Activated CD4-positive, alpha-beta T cell treated with anti-CD3 and anti-CD28 coated beads, Interleukin-2, amount 10 ng/mL, durations not matched to agents 24 days and 14 days (primary cell): ENCODE results near the gene BCL11A. TPM values are rescaled to one million over a fixed set of nuclear protein-coding genes. Genes with fewer than 3 reads are reported as not detected.

Experiments
- DNase-seq: peaks from one replicate; pipeline ENCODE4 v3.0.0; 2022
- H3K27ac Mint-ChIP-seq: one replicate; pipeline ENCODE4 v1.8.0; 2022; ENCODE audit warnings: mild to moderate bottlenecking, mixed read lengths
- H3K27me3 Mint-ChIP-seq: one replicate; pipeline ENCODE4 v1.8.0; 2022; ENCODE audit warnings: mixed read lengths
- H3K36me3 Mint-ChIP-seq: one replicate; pipeline ENCODE4 v1.8.0; 2022; ENCODE audit warnings: low read depth, mild to moderate bottlenecking, mixed read lengths
- H3K4me1 Mint-ChIP-seq: one replicate; pipeline ENCODE4 v1.8.0; 2021; ENCODE audit warnings: mixed read lengths
- H3K4me3 Mint-ChIP-seq: one replicate; pipeline ENCODE4 v1.8.0; 2022; ENCODE audit warnings: mild to moderate bottlenecking, moderate library complexity, mixed read lengths
- H3K9me3 Mint-ChIP-seq: one replicate; pipeline ENCODE4 v1.8.0; 2021; ENCODE audit warnings: mixed read lengths
- intact Hi-C: fragments of 100-400 bp; cut with micrococcal nuclease; formaldehyde crosslinking; loops from one replicate; pipeline ENCODE4 v1.15.1; 2023
- total RNA-seq: library from RNA; stranded (reverse); gene quantifications from 2 replicates; pipeline ENCODE4 v1.2.3, GENCODE V29; 2022

Gene BCL11A
- total RNA-seq, 1 donor from 2014 or later: not detected

DNA sequence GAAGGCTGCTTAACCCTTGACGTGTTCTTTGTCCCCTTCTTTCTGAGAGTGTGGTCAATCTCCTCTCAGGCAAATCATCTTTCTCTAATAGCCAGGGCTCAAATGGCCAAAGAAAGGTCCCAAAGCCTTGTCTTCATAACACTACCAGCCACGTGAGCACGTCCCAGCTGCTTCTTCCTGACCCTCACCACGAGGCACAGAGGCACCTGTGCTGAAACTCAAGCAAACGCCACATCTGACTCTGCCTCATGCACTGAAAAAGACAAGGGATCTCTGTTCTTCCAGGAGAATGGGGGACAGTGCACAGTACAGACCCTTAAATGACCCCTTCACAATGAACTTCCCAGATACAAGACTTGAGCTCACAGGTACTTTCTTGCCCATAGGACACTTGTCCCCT lies 31.8 kb downstream of the BCL11A start:
- DNase-seq: no peak
- Mint-ChIP-seq H3K36me3 (no peaks in the 10 kb centered on the region), H3K27me3 (peaks cover 18% of the 10 kb centered on the region), H3K9me3 (no peaks in the 10 kb centered on the region), H3K4me1 (peaks cover 2% of the 10 kb centered on the region), H3K4me3 (no peak overlapping the region), H3K27ac (no peak overlapping the region)
- intact Hi-C loops: no loop called here

DNA sequence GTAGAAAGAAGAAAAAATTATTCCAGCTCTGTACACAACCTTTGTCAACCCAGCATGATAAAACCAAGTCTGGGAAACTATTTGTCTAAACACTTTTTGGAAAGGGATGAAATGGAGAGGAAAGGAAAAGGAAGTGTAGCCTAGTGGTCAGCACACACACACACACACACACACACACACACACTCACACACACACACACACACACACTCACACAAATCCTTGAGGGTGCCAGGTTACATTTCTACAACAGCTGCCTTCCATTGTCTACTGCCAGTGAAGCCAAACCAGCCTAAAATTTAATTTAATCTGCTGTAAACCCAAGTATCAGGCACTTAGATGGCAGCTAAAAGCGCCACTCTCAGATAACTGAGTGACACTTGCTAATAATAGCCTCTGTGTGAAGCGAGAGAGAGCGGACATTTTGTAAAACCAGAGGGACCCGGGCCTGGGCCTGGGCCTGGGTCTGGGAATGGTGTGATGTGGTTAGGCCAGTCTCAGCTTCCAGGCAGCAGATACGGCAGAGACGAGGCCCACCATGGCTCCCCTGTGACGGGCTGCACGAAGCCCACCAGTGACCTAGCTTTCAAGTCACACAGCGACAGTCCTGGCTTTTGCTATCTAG lies 32.4 kb downstream of the BCL11A start:
- peaks cover 23% of the 10 kb centered on the region for H3K27me3 Mint-ChIP-seq

DNA sequence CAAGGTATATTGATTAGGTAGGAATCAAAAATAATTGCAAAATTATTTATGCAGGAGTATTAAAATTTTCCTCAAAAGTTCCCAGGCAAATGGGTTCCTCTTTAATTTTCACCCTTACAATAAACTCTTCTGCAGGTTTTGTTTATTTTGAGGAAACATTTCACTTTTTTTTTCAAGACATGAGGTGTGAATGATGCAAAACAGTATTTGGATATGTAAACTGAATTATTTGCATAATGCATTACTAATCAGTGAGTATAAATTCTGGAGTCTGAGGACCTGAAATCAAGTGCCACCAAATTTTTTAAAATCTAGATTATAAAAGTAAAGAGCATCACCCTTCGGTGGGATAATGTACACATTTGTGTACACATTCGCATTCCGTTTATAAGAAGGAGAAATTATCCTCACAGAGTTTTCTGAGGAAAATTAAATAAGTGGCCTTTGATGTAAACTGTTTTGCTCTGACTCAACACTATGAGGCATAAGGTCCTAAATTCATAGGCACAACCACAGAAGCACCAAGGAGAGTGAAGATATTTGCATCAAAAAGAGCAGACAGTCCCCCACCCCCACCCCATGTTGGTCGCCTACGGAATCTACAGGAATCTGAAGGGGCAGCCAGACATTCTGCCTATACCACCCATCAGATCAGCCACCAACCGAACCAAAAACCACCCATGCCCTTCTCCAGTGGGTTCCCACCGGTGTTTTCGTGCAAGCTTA lies 33.1 kb downstream of the BCL11A start:
- DNase-seq: no peak
- peaks cover 21% of the 10 kb centered on the region for H3K27me3 Mint-ChIP-seq

More for the DNA sequence above, 32.4 kb downstream of the BCL11A start:
- Mint-ChIP-seq H3K36me3 (no peaks in the 10 kb centered on the region), H3K27ac (no peak overlapping the region), H3K9me3 (no peaks in the 10 kb centered on the region), H3K4me1 (peaks cover 2% of the 10 kb centered on the region), H3K4me3 (no peak overlapping the region)
- intact Hi-C loops: no loop called here
- DNase-seq: no peak

DNA sequence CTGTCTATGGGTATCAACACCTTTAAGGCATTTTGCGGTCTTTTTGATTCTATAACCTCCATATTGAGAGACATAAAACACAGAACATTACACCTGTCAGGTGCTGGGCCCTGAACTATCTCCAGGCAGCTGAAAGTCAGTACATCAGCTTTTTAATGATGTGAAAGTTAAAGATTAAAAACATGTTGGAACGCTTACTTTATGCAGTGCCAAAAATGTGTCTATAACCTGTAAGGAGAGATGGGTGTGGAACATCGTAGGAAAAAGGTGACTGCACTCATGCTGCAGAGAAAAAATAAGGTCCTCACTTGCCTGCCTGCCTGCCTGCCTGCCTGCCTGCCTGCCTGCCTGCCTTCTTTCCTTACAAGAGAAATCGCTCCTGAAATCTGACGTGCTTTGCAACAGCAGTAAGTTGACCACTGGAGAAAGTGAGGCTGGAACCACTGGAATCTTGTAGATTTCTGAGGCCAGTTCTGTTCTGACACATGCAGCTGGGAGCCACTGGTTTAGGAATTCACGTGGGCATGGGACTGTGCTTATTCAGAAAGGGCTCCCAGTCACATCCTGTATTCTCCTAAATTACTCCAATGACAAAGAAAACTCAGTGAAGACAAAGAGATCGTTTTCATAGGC lies 34.1 kb downstream of the BCL11A start:
- no peak overlapping the region for H3K27ac Mint-ChIP-seq
- H3K27me3 Mint-ChIP-seq: peaks cover 23% of the 10 kb centered on the region

More for the DNA sequence above, 33.1 kb downstream of the BCL11A start:
- Mint-ChIP-seq H3K4me3 (no peak overlapping the region), H3K4me1 (peaks cover 5% of the 10 kb centered on the region), H3K36me3 (no peaks in the 10 kb centered on the region), H3K27ac (no peak overlapping the region), H3K9me3 (no peaks in the 10 kb centered on the region)
- intact Hi-C loops: no loop called here

DNA sequence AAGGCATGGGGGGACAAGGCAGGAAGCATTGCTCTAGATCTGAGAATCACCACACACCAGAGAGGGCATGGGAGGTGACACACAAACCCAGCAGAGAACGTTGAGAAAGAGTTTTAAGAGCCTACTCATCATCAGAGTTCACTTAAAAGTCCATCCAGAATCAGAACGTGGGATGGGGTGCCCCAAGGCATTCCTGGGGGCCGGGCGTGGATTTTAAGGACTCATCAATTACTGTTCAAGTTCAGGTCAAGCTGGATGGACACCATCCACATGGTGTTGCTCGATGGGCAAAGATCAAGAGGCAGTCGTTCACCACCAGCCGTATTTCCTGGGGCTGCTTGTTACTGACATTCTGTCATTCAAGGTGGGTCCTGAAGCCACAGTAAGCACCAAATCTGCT lies 34.9 kb downstream of the BCL11A start:
- Mint-ChIP-seq H3K4me1 (peaks cover 5% of the 10 kb centered on the region), H3K9me3 (no peaks in the 10 kb centered on the region), H3K27ac (no peak overlapping the region), H3K27me3 (peaks cover 25% of the 10 kb centered on the region), H3K36me3 (no peaks in the 10 kb centered on the region), H3K4me3 (no peak overlapping the region)
- DNase-seq: no peak
- intact Hi-C loops: no loop called here

More for the DNA sequence above, 34.1 kb downstream of the BCL11A start:
- H3K4me3 Mint-ChIP-seq: no peak overlapping the region
- intact Hi-C loops: no loop called here
- peaks cover 5% of the 10 kb centered on the region for H3K4me1 Mint-ChIP-seq
- no peak for DNase-seq
- no peaks in the 10 kb centered on the region for H3K9me3 Mint-ChIP-seq
- H3K36me3 Mint-ChIP-seq: no peaks in the 10 kb centered on the region

DNA sequence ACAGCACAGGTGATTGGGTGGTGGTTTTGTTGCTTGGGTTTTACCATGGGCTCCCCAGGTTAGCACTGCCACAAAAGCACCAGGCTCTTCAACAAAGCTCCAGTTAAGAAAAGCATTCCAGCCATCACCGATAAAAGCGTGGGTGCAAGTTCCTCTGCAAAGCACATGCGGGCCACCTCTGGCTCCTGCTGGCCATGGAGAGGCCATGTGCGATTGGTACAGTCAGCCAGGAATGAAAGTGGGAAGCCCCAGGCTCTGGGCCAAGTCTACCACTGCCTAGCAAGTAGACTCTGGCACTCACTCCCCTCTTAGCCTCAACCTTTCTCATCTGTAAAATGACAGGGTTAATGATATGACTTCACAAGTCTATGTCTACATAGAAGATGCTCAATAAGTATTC lies 36.0 kb downstream of the BCL11A start:
- intact Hi-C loops: no loop called here

DNA sequence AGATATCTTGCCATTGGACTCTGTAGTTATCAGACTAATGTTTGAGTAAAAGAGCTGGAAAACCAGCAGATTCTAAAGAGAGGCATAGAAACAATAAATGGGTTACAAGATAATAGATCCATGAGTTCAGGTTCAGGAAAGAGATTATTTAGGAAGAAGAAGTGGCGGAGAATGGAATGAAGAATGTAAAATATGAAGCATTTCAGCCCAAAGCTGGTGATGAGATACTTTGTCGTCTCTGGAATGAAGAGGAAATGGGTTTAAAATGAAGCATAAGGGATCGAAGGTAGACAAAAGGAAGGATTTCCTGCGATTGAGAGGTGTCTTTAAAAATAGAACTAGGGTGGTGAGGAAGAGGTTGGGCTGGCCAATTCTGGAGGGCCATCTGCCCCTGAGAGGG lies 36.6 kb downstream of the BCL11A start:
- DNase-seq: no peak
- intact Hi-C loops: no loop called here
- Mint-ChIP-seq H3K4me3 (no peak overlapping the region), H3K27me3 (peaks cover 24% of the 10 kb centered on the region), H3K9me3 (no peaks in the 10 kb centered on the region), H3K4me1 (peaks cover 5% of the 10 kb centered on the region), H3K36me3 (no peaks in the 10 kb centered on the region), H3K27ac (no peak overlapping the region)

More for the DNA sequence above, 36.0 kb downstream of the BCL11A start:
- H3K36me3 Mint-ChIP-seq: no peaks in the 10 kb centered on the region
- peaks cover 5% of the 10 kb centered on the region for H3K4me1 Mint-ChIP-seq
- no peak overlapping the region for H3K27ac Mint-ChIP-seq
- peaks cover 27% of the 10 kb centered on the region for H3K27me3 Mint-ChIP-seq
- DNase-seq: no peak
- H3K4me3 Mint-ChIP-seq: no peak overlapping the region
- H3K9me3 Mint-ChIP-seq: no peaks in the 10 kb centered on the region

DNA sequence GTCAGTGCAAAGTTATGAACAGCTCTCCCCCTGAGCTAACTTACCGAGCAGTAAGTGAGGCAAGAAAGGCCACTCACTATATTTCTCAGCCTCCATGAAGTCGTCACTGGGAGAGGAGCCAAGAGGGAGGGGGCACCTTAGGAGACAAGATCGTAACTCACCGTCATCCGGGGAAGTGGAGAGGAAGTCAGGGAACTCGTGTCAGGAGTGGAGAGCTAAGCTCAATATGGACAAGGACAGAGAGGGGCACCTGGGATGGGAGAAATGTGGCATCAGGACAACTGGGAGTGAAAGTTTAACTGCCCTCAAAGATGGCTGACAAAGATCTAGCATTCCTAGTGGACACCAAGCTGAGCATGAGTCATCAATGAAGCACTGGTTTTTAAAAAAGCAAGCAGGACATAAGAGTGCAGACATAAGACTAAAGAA lies 37.1 kb downstream of the BCL11A start:
- Mint-ChIP-seq H3K27ac (no peak overlapping the region), H3K27me3 (peaks cover 25% of the 10 kb centered on the region)

DNA sequence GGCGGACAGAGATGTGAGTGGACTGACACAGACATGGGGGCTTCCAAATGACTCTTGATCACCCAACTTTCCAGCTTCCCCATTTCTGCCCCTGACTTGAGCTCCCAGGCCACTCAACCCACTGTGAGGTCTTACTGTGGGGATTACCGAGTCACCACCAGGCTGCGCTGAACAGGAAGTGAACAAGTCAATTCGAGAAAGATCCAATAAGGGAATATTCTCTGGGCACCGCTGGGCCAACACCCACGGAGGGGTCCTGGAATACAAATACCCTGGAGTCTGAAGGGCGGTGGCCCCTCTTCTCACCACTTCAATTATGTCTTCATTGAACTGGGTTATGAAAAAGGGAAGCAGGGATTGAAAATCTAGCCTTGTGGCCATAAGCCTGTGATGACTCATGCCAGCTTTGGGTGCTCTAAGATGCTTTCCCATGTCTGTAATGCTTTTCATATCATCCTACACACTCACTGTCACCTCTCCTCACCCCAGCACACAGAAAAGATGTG lies 37.7 kb downstream of the BCL11A start:
- H3K27ac Mint-ChIP-seq: no peak overlapping the region
- H3K36me3 Mint-ChIP-seq: no peaks in the 10 kb centered on the region
- peaks cover 5% of the 10 kb centered on the region for H3K4me1 Mint-ChIP-seq
- peaks cover 27% of the 10 kb centered on the region for H3K27me3 Mint-ChIP-seq
- intact Hi-C loops: no loop called here
- no peaks in the 10 kb centered on the region for H3K9me3 Mint-ChIP-seq
- no peak overlapping the region for H3K4me3 Mint-ChIP-seq
- no peak for DNase-seq

More for the DNA sequence above, 37.1 kb downstream of the BCL11A start:
- Mint-ChIP-seq H3K9me3 (no peaks in the 10 kb centered on the region), H3K4me1 (peaks cover 5% of the 10 kb centered on the region), H3K4me3 (no peak overlapping the region), H3K36me3 (no peaks in the 10 kb centered on the region)
- intact Hi-C loops: no loop called here
- DNase-seq: no peak

DNA sequence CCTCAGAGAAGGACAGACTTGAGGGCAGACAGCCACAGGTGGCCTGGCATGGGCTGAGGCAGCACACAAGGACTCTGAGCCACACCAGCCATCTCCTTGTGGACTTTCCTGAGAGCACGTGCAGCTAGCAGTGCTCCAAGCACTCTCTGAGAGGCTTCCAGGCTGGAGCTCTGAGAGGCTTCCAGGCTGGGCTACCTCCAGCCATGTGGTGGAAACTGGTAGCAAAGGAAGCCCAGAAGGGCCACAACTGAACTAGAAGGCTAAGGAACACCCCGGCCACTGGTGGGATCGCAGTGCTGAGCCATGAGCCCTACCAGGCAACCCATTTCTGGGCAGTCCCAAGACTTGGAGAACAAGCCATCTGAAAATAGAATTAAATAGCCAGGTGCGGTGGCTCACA lies 39.5 kb downstream of the BCL11A start:
- no peak for DNase-seq
- no peaks in the 10 kb centered on the region for H3K36me3 Mint-ChIP-seq
- H3K4me3 Mint-ChIP-seq: no peak overlapping the region
- no peaks in the 10 kb centered on the region for H3K9me3 Mint-ChIP-seq
- intact Hi-C loops: no loop called here
- peaks cover 27% of the 10 kb centered on the region for H3K27me3 Mint-ChIP-seq
- peaks cover 5% of the 10 kb centered on the region for H3K4me1 Mint-ChIP-seq
- H3K27ac Mint-ChIP-seq: no peak overlapping the region

DNA sequence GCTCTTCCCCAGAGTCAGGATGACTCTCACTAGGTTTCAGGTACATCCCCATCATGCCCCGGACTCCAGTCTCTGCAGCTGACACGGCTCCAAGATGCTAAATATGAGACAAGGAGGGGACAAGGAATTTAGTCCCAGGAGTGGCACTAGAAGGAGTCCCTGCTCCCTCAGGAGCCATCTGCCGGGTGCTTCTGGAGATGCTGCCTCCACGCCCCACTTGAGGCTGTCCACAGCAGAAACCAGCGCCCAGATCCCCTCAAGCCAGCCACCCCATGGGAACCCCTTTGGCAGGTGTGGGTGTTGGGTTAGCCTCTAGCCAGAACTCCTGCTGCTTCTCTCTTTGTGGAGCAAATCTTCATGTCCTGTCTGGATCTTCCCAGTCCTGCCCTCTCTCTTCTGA lies 40.3 kb downstream of the BCL11A start:
- H3K9me3 Mint-ChIP-seq: no peaks in the 10 kb centered on the region
- no peak for DNase-seq
- H3K27ac Mint-ChIP-seq: no peak overlapping the region
- no peak overlapping the region for H3K4me3 Mint-ChIP-seq
- intact Hi-C loops: no loop called here
- peaks cover 23% of the 10 kb centered on the region for H3K27me3 Mint-ChIP-seq
- H3K36me3 Mint-ChIP-seq: no peaks in the 10 kb centered on the region
- peaks cover 5% of the 10 kb centered on the region for H3K4me1 Mint-ChIP-seq

DNA sequence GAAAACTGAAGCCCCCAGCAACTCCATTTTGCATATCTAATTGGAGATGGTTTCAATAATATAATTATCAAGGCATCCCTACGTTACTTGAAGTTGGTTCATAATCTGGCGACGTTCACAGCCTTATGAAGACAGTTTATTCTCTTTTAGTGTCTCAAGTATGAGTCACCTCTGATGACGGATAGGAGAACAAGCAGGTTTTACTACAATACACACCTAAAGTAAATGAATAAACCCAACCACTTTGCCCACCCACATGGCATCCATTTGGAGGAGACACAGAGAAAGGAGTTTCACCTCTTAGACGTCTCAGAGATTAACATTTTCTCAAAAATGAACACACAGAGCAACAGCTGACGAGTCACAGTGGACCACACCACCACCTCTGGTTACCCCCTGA lies 40.8 kb downstream of the BCL11A start:
- Mint-ChIP-seq H3K36me3 (no peaks in the 10 kb centered on the region), H3K4me3 (no peak overlapping the region), H3K9me3 (no peaks in the 10 kb centered on the region), H3K27ac (no peak overlapping the region), H3K27me3 (peaks cover 26% of the 10 kb centered on the region), H3K4me1 (peaks cover 5% of the 10 kb centered on the region)
- DNase-seq: no peak
- intact Hi-C loops: no loop called here

DNA sequence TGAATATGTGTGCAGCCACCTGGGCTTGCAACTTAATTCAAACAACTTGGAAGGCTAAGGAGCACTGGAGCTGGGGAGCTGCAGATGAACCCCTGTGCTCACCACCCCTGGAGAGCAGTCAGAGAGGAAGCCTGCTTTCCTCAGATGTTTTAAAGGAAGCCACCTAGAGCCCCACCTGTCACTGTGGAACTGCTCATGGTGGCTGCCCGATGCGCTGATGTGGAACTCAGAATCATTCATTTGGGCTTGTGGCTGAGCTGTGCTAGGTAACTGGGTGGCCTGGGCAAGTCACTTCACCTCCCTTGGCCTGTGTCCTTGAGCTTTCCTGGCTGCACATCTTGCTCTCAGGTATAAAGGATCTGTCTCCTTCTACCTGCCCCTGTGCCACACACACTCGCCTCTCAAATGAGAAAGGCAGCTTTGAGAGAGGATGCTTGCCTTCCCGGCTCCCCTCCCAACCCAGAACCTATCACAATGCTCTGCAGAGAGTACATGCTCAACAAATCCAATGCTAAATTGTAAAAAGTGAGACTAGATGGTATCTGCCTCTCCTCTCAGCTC lies 41.3 kb downstream of the BCL11A start:
- Mint-ChIP-seq H3K27me3 (peaks cover 26% of the 10 kb centered on the region), H3K4me3 (no peak overlapping the region), H3K9me3 (no peaks in the 10 kb centered on the region), H3K27ac (no peak overlapping the region), H3K4me1 (peaks cover 5% of the 10 kb centered on the region), H3K36me3 (no peaks in the 10 kb centered on the region)
- intact Hi-C loops: no loop called here
- DNase-seq: no peak

DNA sequence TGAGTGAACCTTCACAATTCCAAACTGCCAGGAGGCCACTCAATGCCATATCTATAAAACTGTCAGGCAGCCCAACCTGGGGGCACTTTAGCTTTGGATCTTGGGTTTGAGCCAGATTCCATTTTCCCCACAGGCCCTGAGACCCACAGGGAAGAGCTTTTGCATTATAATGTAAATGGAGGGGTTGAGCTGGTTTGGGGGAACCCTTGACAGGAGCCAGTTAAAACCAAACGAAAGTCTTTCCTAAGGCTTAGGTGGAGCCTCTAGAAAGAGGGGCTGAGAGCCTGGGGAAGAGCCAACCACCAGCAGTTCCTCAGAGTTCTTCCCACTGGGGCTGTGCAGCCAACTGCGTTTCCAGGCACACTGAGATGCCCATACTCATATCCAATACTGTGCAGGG lies 42.7 kb downstream of the BCL11A start:
- Mint-ChIP-seq H3K36me3 (no peaks in the 10 kb centered on the region), H3K27ac (no peak overlapping the region), H3K9me3 (no peaks in the 10 kb centered on the region), H3K4me3 (no peak overlapping the region), H3K4me1 (peaks cover 1% of the 10 kb centered on the region), H3K27me3 (peaks cover 18% of the 10 kb centered on the region)
- intact Hi-C loops: no loop called here
- no peak for DNase-seq
